SHP77 treated with DMSO at 0.1 percent for 48 hours (cell line): ENCODE data around the gene FUT9.
"Not testable (repeated sequence)": the region's sequence is repeated elsewhere in the genome, so short reads cannot be mapped to it uniquely, and the experiment has no call there.

Experiments
- DNase-seq: peaks from one replicate; lab custom pipeline; 2025; lab: John Stamatoyannopoulos, UW

FUT9 gene

GRCh38 chr6:96186094-96186493, 170.3 kb downstream of the FUT9 start:
- DNase-seq, result no peak

- no peak for DNase-seq
Observed at GRCh38 chr6:96186516-96187195, 170.9 kb downstream of the FUT9 start.

- no peak for DNase-seq
Observed at GRCh38 chr6:96194675-96195074, 178.9 kb downstream of the FUT9 start.

- DNase-seq, result no peak
Observed at GRCh38 chr6:96195272-96195671, 179.5 kb downstream of the FUT9 start.

- no peak for DNase-seq
Observed at GRCh38 chr6:96196633-96197032, 180.9 kb downstream of the FUT9 start.

GRCh38 chr6:96197241-96197640, 181.5 kb downstream of the FUT9 start:
- DNase-seq, result no peak

GRCh38 chr6:96202571-96202970, 186.8 kb downstream of the FUT9 start:
- no peak for DNase-seq

GRCh38 chr6:96211341-96211740, 195.6 kb downstream of the FUT9 start:
- no peak for DNase-seq

GRCh38 chr6:96212066-96212465, 196.3 kb downstream of the FUT9 start:
- DNase-seq, result no peak

- no peak for DNase-seq
Observed at GRCh38 chr6:96213784-96214183, 198.0 kb downstream of the FUT9 start.

GRCh38 chr6:96223695-96224094, 207.9 kb downstream of the FUT9 start:
- no peak for DNase-seq

GRCh38 chr6:96227135-96227534, 211.4 kb downstream of the FUT9 start:
- DNase-seq, result no peak

- no peak for DNase-seq
Observed at GRCh38 chr6:96234444-96234843, 218.7 kb downstream of the FUT9 start.

GRCh38 chr6:96235927-96236326, 220.2 kb downstream of the FUT9 start:
- no peak for DNase-seq

- no peak for DNase-seq
Observed at GRCh38 chr6:96236471-96236870, 220.7 kb downstream of the FUT9 start.

GRCh38 chr6:96237638-96238347, 222.0 kb downstream of the FUT9 start:
- DNase-seq, result no peak

- no peak for DNase-seq
Observed at GRCh38 chr6:96246563-96246962, 230.8 kb downstream of the FUT9 start.

- no peak for DNase-seq
Observed at GRCh38 chr6:96249755-96250154, 234.0 kb downstream of the FUT9 start.

- DNase-seq, result no peak
Observed at GRCh38 chr6:96257751-96258150, 242.0 kb downstream of the FUT9 start.

- not testable (repeated sequence) for DNase-seq
Observed at GRCh38 chr6:96260787-96261430, 245.1 kb downstream of the FUT9 start.
